Measurements from ENCODE around the gene NECAB3.
"Not testable (repeated sequence)": the region's sequence is repeated elsewhere in the genome, so short reads cannot be mapped to it uniquely, and the experiment has no call there.

The NECAB3 gene

DNA sequence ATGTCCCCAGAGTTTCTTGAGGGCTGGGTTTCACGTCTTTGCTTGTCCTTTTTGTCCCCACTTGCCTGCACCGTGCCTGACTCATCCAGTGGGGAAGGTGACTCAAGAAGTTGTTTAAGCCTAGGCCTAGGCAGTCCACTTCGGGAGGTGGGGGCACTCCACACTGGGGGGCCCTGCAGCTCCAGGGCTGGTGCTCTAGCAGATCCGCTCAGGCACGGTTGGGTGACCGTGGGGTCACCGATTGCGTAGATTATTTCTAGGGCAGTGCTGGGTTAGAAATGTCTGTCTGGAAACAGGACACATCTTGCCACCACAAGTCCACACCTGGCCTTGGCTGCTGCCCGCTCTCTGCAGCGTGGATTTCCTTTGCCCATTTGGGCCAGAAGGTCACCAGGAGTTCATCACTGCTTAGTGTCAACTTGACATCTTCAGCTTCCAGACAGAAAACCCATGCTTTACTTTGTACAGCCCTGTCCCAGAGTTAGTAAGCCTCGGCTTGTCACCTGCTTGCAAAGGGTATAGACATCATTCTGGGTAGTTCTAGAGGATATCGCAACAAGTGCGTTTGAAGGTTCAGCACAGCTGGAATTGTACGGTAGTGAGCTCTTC, 25.7 kb downstream of the NECAB3 start:
- DNase-seq: no peak

DNA sequence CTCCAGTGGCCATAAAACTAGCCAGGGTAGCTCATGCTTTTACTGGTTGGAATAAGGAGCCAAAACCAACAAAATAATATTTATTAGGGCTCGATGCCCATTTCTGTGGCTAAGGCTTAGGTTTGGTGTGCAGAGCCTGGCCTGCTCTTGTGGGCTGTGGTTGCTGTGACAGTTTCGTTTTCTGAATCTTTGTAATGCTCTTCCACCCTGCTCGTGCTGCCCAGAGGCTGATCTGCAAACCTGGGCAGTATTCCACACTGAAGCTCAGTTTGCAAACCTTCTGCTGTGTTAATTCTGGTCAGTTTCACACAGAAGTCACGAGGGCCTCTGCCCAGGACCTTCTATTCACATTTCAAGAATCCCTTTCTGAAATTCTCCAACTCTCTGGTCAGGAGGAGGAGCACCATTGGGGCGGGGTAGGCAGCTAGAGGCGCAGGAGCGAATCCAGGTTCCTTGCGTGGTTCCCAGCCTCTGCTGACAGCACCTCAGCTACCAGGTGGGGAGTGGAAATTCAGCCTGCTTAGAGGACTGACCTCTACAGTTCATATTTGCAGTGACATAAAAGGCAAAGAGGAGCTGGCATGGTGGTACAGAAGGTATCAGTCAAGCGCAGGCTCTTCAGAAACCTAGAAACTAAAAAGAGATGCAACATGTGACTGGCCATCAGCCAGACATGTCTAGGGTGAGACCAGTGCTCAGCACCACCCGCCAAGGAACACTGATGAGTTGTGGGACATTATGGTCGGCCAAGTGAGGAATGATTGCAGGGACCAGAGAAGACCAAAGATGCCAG, 26.4 kb downstream of the NECAB3 start:
- DNase-seq: no peak

DNA sequence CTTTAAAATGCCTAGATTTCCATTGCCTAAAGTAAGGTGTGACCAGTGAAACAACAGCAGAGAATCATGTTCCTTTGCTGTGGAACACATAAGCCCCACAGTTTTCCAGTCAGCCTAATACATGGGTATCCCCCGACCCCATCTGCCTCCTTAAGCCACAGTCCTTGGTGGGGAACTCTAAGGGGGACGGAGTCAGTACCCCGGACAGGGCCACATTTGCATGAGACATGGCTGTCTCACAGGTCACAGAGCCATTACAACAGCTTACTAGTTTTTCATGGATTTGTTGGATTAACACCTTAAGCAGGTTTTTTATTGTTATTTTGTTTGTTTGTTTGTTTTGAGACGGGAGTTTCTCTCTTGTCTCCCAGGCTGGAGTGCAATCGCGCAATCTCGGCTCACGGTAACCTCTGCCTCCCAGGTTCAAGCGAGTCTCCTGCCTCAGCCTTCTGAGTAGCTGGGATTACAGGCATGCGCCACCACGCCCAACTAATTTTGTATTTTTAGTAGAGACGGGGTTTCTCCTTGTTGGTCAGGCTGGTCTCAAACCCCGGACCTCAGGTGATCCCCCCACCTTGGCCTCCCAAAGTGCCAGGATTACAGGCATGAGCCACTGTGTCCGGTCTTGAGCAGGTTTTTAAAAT, 27.1 kb downstream of the NECAB3 start:
- not testable (repeated sequence) for DNase-seq

DNA sequence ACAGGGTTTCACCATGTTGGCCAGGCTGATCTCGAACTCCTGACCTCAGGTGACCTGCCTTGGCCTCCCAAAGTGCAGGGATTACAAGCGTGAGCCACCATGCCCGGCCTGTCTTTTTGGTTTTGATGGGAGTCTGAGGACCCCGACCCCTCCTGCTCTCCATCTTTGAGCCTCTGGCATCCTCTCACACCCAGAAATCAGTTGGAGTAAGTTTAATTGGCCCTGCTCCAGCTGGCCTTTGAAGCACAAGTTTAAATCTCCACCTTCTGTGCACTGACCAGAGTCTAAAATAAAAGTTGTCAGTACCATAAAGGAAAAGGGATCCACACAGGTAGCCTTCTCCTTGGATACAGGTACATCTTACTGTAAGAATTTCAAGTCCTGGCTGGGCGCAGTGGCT, 28.0 kb downstream of the NECAB3 start:
- no peak for DNase-seq

DNA sequence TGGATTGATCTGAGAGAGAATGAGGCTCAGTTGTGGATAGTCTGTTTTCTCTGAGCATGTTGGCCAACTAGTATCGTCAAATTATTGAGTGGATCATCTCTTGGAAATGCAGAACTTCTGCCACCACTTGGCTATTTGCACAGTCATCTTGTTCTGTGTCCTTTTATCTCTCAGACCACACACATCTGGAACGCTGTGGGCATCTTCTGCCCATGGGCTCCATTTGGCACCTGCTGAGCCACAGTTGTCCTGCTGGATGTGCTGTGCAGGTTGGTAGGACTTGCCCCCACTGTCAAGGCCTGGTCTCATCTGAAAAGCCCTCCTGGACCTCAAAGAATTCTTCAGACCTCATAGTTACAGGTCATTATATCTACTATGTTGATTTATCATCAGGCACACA, 28.8 kb downstream of the NECAB3 start:
- no peak for DNase-seq

DNA sequence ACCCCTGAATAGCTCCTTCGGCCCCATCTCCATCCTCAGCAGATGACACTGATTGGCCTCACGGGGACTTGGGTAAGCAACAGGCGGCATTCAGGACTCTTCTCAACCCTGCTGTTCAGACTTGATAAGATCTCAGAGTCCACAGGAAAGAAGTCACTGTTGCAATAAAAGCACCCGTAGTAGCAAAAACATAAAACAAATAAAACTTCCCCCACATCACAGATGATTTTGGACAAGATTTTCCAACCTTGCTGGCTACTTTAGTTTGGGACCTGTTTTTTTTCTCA, 29.2 kb downstream of the NECAB3 start:
- DNase-seq: no peak

DNA sequence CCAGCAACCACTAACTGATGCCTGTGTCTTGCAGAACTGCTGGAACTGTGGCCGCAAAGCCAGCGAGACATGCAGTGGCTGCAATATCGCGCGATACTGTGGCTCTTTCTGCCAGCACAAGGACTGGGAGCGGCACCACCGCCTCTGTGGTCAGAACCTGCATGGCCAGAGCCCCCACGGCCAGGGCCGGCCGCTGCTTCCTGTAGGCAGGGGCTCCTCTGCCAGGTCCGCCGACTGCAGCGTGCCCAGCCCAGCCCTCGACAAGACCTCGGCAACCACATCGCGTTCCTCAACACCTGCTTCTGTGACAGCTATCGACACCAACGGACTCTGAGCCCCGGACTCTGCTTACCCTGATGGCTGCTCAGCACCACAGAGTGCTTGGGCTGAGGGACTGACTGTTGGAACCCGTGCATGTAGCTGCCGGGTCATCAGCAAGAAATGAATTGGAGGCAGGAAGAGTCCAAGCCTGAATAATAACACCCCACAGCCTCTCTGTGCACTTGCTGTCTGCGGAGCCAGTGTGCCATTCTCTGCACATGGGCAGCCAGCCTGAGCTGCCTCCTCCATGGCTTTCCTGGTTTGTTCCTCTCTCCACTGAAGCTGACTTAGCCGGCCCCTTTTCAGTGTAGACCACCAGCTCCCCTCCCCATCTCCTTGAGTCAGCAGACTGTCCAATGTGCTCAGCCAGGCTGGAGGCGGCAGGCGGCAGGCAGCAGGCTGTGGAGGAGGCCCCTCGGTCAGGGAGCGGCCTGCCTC, 29.7 kb downstream of the NECAB3 start:
- DNase-seq: no peak

DNA sequence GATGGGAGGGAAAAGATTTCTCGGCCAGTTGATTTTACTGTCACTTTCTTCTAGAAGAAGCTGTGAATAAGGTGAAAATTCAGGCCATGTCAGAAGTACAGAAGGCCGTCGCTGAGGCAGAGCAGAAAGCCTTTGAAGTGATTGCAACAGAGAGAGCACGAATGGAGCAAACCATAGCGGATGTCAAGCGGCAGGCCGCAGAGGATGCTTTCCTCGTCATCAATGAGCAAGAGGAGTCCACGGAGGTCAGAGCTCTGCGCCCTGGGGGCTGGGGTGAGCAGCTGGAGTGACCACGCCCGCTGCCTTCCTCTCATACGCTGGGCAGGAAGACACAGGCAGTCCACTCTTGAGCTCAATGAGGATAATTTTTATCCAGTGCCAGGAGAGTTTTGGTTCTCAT, 33.9 kb downstream of the NECAB3 start:
- DNase-seq: no peak

DNA sequence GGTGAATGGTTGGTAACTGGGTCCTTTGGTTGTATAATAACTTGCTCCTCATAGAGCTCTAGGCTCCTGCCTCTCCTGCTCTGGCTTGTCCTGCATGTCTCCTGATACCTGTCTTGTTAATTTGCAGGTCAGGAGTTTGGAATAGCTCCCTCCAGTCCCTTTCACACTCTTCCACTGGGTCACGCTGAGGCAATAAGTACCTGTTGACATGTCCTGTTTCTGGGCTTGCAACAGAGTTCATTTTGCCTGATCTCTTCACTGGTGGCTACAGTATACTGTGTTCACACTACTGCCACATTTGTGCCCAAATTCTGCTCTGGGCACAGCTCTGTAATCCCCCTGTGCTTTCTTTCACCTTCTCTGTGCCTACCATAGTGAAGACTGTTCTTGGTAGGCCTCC, 37.5 kb downstream of the NECAB3 start:
- no peak for DNase-seq

DNA sequence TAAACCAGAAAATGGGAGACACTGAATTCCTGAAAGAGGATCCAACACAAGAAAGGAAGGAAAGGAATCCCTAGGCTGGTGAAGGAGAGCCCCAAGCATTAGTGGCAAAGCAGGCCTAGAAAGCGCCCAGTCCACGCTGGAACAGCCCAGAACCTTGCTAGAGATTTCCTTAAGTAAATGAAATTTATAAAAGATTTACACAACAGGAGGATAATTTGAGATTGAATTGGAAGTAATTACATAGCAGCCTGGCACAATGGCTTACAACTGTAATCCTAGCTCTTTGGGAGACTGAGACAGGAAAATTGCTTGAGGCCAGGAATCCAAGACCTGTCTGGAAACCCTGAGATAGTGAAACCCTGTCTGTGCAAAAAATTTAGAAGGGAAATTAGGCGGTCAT, 38.9 kb downstream of the NECAB3 start:
- DNase-seq: no peak

DNA sequence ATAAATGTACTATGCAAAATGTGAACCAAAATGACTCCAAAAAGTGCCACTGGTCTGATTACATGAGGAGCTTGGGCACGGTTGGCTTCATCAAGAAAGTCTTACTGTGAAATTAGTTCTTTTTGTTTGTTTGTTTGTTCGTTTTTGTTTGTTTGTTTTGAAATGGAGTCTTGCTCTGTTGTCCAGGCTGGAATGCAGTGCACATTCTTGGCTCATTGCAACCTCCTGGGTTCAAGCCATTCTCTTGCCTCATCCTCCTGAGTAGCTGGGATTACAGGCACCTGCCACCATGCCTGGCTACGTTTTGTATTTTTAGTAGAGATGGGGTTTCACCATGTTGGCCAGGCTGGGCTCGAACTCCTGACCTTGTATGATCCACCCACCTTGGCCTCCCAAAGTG, 42.3 kb downstream of the NECAB3 start:
- not testable (repeated sequence) for DNase-seq

DNA sequence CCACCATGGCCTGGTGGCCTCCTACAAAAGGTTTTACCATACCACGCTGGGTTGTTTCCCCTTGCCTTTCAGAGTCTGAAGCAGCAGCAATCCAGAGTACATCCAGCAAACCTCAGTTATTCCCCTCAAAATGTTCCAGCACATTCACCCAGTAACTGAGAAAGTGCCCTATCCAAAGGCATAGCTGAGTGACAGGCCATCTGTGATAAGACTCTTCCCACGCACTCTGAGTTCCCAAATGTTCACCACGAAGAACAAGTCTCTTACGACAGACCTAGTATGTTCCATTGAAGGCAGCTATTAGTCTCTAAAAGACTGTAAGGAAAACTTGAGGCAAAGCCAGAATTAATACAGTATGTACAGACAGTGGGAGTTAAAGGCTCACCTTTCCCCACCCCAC, 43.7 kb downstream of the NECAB3 start:
- DNase-seq: no peak

DNA sequence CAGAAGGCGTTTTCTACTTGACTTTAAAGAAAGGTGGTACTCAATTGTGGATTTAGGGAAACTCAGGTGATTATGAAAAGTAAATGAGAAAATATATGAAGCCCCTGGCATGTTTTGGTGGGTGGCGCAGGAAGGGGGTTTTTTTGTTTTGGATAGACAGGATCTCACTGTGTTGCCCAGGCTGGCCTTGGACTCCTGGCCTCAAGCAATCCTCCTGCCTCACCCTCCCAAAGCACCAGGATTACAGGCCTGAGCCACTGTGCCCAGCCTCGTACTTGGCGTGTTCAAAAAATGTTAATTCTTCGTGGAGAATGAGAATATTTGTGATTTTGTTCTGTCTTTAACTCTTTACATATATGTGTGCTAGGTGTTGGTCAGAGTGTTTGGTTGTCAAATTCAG, 44.2 kb downstream of the NECAB3 start:
- no peak for DNase-seq

DNA sequence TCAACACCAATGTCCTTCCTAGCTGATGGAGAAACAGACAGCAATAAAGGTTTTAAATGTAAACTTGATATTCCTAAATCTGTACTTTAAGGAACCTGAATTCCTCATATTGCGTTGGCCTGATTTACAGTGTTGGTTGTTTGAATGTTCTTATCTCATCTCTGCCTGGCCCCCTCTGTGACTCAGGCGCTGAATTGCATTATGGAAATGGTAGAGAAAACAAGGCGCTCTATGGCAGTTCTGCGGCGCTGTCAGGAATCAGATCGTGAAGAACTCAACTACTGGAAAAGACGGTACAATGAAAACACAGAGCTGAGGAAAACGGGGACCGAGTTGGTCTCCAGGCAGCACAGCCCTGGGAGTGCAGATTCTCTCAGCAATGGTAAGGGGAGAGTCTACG, 44.7 kb downstream of the NECAB3 start:
- DNase-seq: no peak

DNA sequence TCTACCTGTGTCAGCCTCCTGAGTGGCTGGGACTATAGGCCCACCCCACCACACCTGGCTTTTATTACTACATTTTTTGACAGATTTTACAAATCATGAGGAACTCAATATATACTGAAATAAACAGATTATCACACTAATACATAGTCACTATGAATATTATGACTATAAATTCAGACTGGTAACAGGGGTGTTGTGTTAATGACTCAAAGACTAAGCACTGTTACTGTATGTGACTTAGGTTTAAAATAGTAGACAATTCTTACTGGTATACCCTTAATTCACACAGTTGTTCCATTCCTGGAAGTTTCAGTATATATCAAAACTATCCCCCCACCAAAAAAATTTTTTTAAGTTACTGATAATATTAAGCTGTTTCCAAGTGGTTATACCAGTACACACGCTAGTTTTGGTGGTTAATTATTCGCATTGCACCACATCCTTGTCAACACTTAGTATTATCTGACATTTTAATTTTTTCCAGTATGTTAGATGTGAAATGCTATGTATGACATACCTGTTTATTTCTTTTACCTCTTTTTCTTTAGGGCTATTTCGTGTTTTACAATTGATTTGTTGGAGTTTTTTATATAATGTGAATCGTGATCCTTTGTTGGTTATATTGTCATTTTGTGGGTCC, 46.5 kb downstream of the NECAB3 start:
- no peak for DNase-seq

DNA sequence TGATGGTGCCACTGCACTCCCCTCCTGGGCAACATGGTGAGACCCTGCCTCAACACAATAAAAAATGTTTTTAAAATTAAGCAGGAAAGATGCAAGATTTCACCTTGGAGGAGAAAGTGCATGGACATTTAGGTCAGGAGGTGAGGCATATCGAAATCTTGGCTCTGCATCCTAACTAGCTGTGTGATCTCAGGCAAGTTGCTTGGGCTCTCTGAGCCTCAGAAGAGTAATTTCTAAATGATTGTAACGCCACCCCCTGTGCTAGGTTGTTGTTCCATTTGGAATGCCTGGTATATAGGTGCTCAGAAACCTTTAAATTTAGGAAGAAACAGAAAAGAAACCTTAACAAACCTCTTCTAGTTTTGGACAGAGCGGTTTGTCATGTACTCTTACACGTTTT, 48.0 kb downstream of the NECAB3 start:
- no peak for DNase-seq

DNA sequence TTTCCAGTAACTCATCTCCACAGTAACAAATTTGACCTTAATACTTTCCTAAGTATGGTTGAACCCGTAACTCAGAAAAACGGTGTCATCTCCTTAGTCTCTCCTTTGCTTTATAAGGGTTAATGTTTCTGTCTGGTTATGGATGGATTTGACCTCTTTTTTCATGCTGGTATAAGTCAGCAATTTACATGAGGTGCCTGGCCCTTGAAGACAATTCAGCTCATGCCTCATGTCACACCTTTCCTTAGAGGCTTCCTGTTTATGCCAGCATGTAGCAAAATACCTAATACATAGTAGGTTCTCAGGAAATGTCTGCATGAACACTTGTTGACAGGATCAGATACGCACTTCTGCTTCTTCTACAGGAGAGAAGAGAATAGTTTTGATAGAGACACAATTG, 49.8 kb downstream of the NECAB3 start:
- no peak for DNase-seq

DNA sequence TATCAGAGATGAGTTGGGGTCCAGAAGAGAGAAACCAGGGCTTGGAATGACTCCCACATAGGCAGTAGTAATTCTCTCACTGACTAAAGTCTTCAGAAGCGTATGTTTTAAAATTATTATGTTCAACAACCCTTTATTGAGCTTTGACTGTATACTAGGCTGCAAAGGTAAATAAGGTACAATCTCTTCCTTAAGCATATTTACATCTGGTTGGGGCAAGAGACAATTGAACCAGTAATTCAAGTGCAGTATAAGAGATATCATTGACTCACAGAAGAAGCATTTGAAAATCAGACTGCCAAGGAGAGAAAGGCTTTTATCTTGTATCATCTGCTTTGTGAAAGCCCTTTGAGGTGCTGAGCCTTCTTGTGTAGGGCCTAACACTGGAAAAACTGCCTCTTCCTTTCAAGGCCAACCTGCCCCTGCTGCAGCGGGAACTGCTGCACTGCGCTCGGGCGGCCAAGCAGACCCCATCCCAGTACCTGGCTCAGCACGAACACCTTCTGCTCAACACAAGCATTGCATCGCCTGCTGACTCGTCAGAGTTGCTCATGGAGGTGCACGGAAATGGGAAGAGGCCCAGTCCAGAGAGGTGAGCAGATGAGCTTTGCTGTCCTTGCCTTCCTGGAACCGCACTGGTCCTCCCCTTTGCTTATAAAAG, 51.4 kb downstream of the NECAB3 start:
- DNase-seq: no peak

DNA sequence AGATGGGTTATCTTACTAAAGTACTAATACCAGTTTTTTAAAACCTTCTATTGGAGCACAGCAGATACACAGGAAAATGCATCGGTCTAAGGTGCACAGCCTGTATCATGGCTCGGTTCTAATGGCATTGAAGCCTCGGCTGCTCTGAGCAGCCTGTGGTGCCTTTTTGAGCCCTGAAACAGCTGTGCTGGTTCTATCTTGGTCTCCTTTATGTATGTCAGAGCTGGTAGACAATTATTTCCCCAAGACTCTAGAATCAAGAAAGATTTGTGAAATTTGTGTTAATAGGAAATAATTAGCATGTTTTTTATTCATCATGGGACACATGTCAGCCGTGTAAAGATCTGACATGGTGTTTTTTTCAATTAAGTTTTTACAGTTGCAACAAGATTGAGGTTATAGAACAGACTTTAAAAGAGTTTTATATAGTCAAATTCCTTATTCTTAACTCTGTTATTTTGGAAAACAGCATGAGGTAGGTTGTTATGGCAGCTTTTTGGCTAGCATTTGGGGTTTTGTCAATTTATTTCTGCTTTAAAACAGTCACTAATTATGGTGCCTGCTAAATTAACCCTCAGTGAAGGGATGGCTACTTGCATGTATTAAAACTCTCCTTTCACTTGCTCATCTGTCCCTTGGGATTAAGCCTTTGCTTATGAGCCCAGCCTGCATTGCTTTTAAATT, 52.4 kb downstream of the NECAB3 start:
- no peak for DNase-seq

DNA sequence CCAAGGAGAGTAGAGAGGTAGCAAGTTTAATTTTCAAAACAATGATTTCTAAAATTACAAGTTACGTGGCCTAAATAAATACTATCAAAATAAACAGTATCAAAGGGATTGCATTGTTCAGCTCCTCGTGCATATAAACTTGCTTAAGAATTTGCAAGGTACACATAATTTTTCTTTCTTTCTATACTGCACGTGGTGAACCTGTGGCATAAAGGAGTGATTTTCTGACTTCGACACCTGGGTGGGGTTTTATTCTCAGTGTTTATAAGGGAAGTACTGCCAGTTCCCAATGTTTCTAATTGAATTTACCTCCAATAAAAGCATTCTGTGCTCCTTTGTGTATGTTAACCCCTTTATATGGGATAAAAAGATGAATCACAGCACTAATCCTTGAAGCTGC, 62.2 kb downstream of the NECAB3 start:
- no peak for DNase-seq

DNA sequence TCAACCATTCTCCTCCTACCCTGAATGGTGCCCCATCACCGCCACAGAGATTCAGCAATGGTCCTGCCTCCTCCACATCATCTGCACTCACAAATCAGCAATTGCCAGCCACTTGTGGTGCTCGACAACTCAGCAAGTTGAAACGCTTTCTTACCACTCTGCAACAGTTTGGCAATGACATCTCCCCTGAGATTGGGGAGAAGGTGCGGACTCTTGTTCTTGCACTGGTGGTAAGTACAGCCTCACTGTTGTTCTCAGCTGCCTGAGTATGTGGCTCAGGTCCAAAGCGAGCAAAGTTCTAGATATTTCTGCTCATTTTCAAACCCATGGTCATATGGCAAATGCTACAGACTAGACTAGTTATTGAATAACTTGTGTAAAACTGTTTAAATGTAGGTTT, 63.1 kb downstream of the NECAB3 start:
- DNase-seq: no peak

DNA sequence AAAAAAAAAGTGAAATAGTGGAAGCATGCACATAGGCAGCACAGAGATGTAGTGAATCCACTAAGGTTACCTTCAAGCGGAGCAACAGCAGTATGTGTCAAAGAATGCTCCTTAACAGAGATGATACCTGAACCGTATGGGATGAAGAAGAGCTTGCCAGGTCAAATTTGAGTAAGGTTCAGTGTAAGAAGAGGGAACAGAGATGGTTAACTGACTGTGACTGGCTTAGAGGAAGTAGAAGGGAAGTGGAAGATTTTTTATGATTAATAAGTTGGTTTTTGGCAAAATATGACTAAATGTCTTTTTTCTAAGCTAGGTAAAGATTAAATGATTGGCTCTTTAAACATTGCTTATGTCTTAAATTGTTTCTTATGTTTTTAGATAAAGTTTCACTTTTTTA, 64.7 kb downstream of the NECAB3 start:
- no peak for DNase-seq
